Panc1 (cell line): Measurements from ENCODE around the gene FAM180B. TPM values are rescaled to one million over a fixed set of nuclear protein-coding genes. Genes with fewer than 3 reads are reported as not detected.
"Not testable (repeated sequence)": the region's sequence is repeated elsewhere in the genome, so short reads cannot be mapped to it uniquely, and the experiment has no call there.

Experiments used
- ATAC-seq: fragments of 200-7000 bp; cut with Tn5 transposase; 2 replicates; pipeline ENCODE4 v1.9.1; 2020; ENCODE audit warnings: mild to moderate bottlenecking, moderate library complexity
- BruUV-seq: library from RNA; stranded (reverse); fragments of 400-500 nt; replicated peaks from 2 replicates; lab custom pipeline; 2021; lab: Mats Ljungman, UMichigan
- CTCF ChIA-PET: fragments of 300-600 bp; sonication (Branson Sonifier 250); formaldehyde crosslinking; loops from one replicate; lab custom pipeline; 2022; ENCODE audit warnings: antibody characterized with exemption; lab: Charles Lee
- POLR2A ChIA-PET: fragments of 300-600 bp; sonication (Branson Sonifier 250); formaldehyde crosslinking; loops from one replicate; lab custom pipeline; 2022; ENCODE audit warnings: antibody characterized with exemption; lab: Charles Lee
- DNase-seq: peaks from one replicate; pipeline ENCODE4 v3.0.0-alpha.2; 2010; ENCODE audit warnings: low read depth, low spot score
- H3K27ac ChIP-seq: 2 replicates; pipeline ENCODE4 v1.5.1; 2011; ENCODE audit warnings: mild to moderate bottlenecking, low read length, inconsistent platforms
- H3K27me3 ChIP-seq: fragments of 200-500 bp; sonication (Bioruptor generic); 2 replicates; pipeline ENCODE4 v1.6.0; 2014; ENCODE audit warnings: low read length, inconsistent platforms; ENCODE audit not compliant: control insufficient read depth, insufficient read depth
- H3K36me3 ChIP-seq: fragments of 200-500 bp; sonication (Bioruptor generic); 2 replicates; pipeline ENCODE4 v1.5.1; 2014; ENCODE audit warnings: inconsistent platforms, mild to moderate bottlenecking, low read length, moderate library complexity; ENCODE audit not compliant: control insufficient read depth, insufficient read depth
- H3K4me1 ChIP-seq: 2 replicates; pipeline ENCODE4 v1.5.1; 2011; ENCODE audit warnings: inconsistent platforms, mild to moderate bottlenecking, low read length, moderate library complexity; ENCODE audit not compliant: control insufficient read depth, insufficient read depth
- H3K4me3 ChIP-seq, 2 experiments: 2 replicates each; pipeline ENCODE4 v1.5.1; 2011 to 2012; ENCODE audit warnings: low read depth in 2 of 2, low read length in 2 of 2, mild to moderate bottlenecking in 2 of 2, inconsistent platforms in 1 of 2, moderate library complexity in 1 of 2
- H3K9me3 ChIP-seq: fragments of 200-500 bp; sonication (Bioruptor generic); 2 replicates; pipeline ENCODE4 v1.5.1; 2014; ENCODE audit warnings: low read depth, mild to moderate bottlenecking, inconsistent platforms, low read length, moderate library complexity; ENCODE audit not compliant: control insufficient read depth, insufficient read depth
- CTCF ChIP-seq: fragments of 450-650 bp; IDR thresholded peaks from 2 replicates; pipeline ENCODE4 v1.5.1; 2017; ENCODE audit warnings: mild to moderate bottlenecking
- POLR2AphosphoS5 ChIP-seq: IDR thresholded peaks from 2 replicates; pipeline ENCODE4 v1.6.1; 2012; ENCODE audit warnings: mild to moderate bottlenecking, low read depth, low read length, moderate library complexity
- REST ChIP-seq, 2 experiments: IDR thresholded peaks; 2 replicates each; pipeline ENCODE4 v1.6.1; 2011 to 2012; ENCODE audit warnings: low read depth in 2 of 2, control low read depth in 1 of 2, low read length in 1 of 2, mild to moderate bottlenecking in 1 of 2, moderate library complexity in 1 of 2; ENCODE audit not compliant: insufficient read depth in 1 of 2
- SIN3A ChIP-seq: IDR thresholded peaks from 2 replicates; pipeline ENCODE4 v1.6.1; 2012; ENCODE audit warnings: low read depth, mild to moderate bottlenecking, low read length, moderate library complexity, borderline replicate concordance; ENCODE audit not compliant: insufficient read depth
- TCF7L2 ChIP-seq: IDR thresholded peaks from 2 replicates; pipeline ENCODE4 v1.6.1; 2011; ENCODE audit warnings: mild to moderate bottlenecking, low read depth, low read length, inconsistent platforms
- in situ Hi-C: cut with HindIII; loops from 2 replicates; pipeline ENCODE4 v1.10.0; 2016; ENCODE audit warnings: low sequenced_read_pairs, low pct_unique_long_range_greater_than_20kb
- intact Hi-C: fragments of 100-400 bp; cut with micrococcal nuclease; formaldehyde crosslinking; loops from one replicate; pipeline ENCODE4 v1.10.0; 2022; ENCODE audit not compliant: unreplicated experiment
- total RNA-seq: library from RNA; stranded (reverse); gene quantifications from one replicate; pipeline ENCODE4 v1.2.1, GENCODE V29; 2021; ENCODE audit not compliant: unreplicated experiment

The FAM180B gene
- total RNA-seq, 1 experiment from 2014 or later: not detected

GRCh38 chr11:47560426-47560825, 26.1 kb upstream of the FAM180B start:
- TSS peak; percentile 42 for BruUV-seq
- ChIA-PET POLR2A (no interaction called here), CTCF (no interaction called here)
- ATAC-seq (no peak), DNase-seq (no peak)
- Histone ChIP-seq H3K27me3 (no peaks in the 10 kb centered on the region), H3K4me3 (no peak overlapping the region), H3K9me3 (no peaks in the 10 kb centered on the region), H3K36me3 (no peaks in the 10 kb centered on the region), H3K27ac (no peak overlapping the region), H3K4me1 (no peaks in the 10 kb centered on the region)
- TF ChIP-seq SIN3A: no peak
- no peak for TF ChIP-seq REST (IDR thresholded peaks at IDR 0.05; ENCODE audit: insufficient read depth in 1 of 2, low read depth in 2 of 2, low read length in 1 of 2)
- TF ChIP-seq CTCF: no peak
- TF ChIP-seq POLR2AphosphoS5: no peak
- no peak for TF ChIP-seq TCF7L2
- intact Hi-C loops: no loop called here
- in situ Hi-C loops: no loop called here

DNA sequence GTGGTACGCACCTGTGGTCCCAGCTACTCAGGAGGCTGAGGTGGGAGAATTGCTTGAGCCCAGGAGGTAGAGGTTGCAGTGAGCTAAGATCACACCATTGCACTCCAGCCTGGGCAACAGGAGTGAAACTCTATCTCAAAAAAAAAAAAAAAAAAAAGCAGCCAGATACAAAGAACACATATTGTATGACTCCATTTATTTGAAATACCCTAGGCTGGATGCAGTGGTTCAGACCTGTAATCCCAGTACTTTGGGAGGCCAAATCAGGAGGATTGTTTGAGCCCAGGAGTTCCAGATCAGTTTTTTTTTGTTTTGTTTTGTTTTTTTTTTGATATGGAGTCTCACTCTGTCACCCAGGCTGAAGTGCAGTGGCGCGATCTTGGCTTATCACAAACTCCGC, 24.1 kb upstream of the FAM180B start:
- intact Hi-C loops, H3K4me1 ChIP-seq, DNase-seq, ATAC-seq, in situ Hi-C loops, BruUV-seq, CTCF ChIA-PET, H3K9me3 ChIP-seq, H3K27ac ChIP-seq, H3K36me3 ChIP-seq, POLR2A ChIA-PET, H3K4me3 ChIP-seq, H3K27me3 ChIP-seq: not testable (repeated sequence)

DNA sequence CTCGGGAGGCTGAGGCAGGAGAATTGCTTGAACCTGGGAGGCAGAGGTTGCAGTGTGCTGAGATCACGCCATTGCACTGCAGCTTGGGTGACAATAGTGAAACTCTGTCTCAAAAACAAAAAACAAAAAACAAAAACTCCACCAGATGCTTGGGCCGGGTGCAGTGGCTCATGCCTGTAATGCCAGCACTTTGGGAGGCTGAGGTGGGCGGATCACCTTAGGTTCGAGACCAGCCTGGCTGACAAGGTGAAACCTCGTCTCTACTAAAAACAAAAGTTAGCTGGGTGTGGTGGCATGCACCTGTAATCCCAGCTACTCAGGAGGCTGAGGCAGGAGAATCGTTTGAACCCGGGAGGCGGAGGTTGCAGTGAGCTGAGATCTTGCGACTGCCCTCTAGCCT, 22.1 kb upstream of the FAM180B start:
- H3K36me3 ChIP-seq, H3K27me3 ChIP-seq, H3K4me3 ChIP-seq, H3K27ac ChIP-seq, DNase-seq, in situ Hi-C loops, ATAC-seq, intact Hi-C loops, H3K4me1 ChIP-seq, H3K9me3 ChIP-seq, BruUV-seq: not testable (repeated sequence)
- CTCF ChIA-PET: interaction anchor here (0.6 kb wide), 1 partner anchor 54 kb away, joined by 3 read pairs; no protein-coding TSS in a partner anchor
- POLR2A ChIA-PET: interaction anchor here (0.9 kb wide), 1 partner anchor 13 kb away, joined by 3 read pairs; no protein-coding TSS in a partner anchor
